Measurements from ENCODE around the gene SLIT3.

The SLIT3 gene

DNA sequence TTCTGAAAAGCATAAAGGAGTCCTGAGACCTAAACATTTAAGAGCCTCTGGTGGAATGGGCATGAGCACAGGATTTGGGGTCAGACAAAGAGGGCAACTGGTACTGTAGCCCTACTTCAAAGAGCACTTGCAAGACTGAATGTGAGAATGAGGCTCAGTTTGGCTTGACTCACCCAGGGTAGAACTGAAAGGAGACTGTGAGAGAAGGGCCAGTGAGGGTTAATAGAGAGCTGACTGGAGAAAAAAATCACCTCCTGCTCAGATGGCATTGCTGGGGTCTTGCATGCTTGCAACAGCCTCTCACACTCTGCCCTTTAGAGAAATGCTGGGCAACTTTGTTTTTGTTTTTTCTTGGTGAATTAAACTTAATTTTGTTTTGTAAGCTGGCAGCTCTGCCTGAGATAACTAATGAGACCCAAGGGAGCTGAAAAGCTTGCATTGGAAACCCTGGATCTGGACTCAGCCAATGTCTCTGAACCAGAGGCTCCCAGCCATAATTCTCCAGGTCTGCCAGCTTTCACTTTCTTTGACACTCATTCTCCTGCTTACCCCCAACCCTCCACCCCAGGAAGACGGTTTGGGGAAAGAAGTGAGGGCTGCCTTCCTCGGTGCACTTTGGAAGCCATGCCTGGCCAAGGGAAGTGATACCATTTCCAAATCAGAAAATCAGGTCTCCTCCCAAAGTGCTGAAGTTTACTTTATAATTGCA, 560.7 kb downstream of the SLIT3 start:
- DNase-seq (ENCODE audit: low spot score): no peak

DNA sequence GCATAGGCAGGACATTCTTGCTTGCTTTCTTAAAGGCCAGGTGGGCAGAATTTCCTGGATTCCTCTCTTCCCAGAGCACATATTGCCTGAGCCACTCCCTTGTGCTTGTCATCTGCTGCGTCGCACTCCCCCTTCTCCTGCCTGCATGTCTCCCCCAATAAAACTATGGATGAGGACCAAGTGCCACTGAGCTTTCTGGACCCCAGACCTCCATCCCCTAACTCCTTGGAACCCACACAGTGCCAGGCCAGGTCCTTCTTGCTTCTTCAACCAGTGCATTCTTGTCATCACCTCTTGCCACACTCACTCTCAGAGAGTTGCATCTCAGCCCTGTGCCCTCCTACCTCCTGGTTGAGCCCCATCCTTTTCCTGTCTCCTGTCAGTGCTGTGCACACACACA, 563.9 kb downstream of the SLIT3 start:
- DNase-seq (ENCODE audit: low spot score): peak; percentile 8

DNA sequence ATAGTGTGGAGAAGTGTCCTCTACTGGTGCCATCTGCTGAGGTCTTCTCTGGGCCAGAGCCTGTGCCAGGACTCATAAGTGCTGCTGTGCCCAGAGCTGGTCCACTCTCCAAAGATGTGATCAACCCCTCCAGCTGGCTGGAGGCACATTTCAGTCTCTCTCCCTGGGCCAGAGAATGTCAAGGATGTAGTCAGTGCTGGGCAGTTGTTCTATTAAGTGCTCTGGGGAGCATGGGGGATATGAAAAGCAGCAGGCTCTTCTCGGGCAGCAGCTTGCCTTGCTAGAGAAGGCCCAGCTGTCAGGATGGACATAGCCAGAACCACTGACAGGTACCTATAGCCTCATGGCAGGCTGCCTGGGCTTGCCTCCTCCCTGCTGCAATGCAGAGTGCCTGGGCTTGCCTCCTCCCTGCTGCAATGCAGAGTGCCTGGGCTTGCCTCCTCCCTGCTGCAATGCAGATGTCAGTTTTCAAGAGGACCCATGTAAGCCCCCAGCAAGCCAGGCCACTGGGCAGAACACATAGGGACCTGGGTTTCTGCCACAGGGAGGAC, 564.6 kb downstream of the SLIT3 start:
- peak; percentile 8 for DNase-seq (ENCODE audit: low spot score)

DNA sequence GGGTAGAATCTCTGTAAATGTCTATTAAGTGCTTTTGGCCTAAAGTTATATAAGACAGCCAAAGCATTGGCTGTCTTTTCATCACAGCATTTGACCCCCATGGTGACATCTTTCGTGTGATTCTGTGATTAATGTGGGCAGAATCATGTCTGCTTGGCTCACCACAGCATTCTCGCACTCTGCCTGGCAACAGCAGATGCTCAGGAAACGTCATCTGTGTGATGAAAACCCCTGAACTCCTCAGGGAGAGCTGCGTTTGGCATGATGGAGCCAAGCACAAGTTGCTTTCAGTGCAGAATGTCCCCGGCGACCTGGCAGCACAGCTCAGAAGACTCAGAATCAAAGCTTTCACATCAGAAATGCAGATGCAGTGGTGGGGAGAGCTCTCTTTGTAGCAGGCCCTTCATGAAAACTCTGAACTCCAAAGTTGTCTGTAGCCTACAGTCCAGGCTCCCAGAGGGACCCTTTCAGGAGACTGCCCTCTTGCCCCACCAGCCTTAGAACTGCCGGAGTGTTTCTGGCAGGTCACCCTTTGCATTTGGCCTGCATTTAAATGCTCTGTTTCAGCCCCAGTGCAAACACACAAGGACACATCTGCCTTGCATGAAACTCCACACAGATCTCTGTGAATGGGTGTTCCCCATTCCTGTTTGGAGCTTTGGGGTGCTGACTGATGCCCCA, 566.2 kb downstream of the SLIT3 start:
- DNase-seq (ENCODE audit: low spot score): no peak

DNA sequence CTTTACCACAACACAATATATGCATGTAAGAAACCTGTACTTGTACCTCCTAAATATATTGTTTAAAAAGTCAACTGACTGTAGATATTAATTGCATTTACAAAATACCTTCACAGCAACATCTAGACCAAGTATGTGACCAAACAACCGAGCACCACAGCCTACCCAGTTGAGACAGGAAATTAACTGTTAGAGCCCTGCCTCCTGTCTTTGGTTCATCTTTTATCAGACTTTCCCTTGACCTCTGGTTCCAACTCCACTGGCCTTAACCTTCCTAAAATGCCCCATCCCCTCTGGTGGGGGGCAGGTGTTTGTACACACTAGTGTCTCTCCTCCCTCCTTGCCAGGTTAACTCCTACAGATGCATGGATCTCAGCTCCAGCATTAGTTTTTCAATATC, 566.8 kb downstream of the SLIT3 start:
- no peak for DNase-seq (ENCODE audit: low spot score)

DNA sequence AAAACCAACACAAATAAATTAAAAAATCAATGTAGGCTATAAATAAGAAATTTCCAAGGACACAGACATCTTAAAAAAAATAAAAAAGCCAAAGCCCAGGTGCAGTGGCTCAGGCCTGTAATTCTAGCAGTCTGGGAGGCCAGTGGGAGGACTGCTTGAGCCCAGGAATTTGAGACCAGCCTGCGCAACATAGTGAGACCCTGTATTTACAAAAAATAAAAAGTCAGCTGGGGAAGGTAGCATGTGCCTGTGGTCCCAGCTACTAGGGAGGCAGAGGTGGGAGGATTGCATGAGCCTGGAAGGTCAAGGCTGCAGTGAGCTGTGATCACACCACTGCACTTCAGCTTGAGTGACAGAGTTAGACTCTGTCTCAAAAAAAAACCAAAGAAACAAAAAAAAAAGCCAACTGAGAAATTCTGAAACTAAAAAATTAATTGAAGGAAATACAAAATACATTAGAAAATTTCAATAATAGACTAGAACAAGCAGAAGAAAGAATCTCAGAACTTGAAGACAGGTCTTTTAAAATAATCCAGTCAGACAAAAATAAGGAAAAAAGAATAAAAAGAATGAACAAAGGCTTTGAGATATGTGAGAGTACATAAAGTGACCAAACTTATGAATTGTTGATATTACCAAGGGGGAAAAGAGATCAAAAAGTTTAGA, 572.3 kb downstream of the SLIT3 start:
- no peak for DNase-seq (ENCODE audit: low spot score)

DNA sequence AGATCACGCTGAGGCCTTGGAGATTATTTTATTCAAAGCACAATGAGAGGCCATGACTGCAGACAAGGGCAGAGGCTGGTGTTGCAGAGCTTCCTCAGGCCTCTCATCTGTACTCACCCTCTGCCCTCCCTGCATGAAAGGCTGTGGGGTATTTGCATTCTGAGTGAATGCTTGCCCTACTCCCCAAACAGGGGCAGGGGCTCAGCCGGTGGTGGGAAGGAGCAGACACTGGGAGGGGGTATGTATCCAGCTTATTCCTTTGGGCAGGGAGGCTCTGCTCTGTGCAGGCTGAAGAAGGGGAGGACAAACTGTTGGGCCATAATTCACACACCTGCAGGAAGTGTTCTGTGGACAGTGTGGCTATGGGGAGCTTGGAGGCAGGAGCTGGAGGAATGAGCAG, 573.4 kb downstream of the SLIT3 start:
- no peak for DNase-seq (ENCODE audit: low spot score)

DNA sequence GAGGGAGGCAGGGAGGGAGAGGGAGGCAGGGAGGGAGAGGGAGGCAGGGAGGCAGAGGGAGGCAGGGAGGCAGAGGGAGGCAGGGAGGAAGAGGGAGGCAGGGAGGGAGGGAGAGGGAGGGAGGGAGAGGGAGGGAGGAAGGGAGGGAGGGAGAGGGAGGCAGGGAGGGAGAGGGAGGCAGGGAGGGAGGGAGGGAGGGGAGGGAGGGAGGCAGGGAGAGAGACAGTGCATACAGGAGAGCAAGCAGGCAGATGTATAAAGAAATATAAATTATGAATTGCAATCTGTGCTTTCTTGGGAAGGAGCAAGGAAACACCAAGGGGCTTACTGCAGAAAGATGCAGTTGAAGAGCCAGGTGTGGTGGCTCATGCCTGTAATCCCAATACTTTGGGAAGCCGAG, 574.6 kb downstream of the SLIT3 start:
- no peak for DNase-seq (ENCODE audit: low spot score)

DNA sequence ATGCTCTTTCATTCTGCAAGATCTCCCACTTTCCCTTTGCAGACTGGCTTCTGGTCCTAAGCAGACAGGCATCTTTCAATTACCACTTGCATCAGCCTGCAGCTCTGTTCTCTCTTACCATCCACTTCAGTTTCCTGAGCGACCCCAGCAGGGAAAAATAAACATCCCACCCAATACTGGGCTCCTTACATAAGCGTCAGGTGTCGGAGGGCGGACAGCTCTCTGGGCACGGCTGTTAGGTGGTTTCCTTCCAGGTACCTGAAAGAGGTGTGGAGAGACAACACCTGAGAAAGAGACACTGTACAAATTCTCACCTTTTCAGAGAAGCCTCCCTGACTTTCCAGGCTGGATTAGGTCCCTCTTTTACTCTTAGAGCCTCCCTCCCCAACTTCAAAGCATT, 576.7 kb downstream of the SLIT3 start:
- no peak for DNase-seq (ENCODE audit: low spot score)

DNA sequence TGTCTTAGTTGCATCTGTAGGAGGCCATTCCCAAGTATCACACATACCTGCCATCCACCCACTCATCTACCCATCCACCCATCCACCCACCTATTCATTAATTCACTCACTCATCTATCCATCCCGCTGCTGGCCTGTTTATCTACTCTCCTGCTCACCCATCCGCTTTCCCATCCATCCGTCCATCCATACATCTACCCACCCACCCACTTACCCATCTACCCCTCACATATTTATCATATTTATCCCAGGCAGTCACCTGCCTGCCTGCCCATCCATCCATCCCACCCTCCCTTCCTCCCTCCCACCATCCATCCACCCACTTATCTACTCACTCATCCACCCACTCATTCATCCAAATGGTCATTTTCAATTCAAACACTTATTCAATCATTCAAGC, 577.9 kb downstream of the SLIT3 start:
- no peak for DNase-seq (ENCODE audit: low spot score)

DNA sequence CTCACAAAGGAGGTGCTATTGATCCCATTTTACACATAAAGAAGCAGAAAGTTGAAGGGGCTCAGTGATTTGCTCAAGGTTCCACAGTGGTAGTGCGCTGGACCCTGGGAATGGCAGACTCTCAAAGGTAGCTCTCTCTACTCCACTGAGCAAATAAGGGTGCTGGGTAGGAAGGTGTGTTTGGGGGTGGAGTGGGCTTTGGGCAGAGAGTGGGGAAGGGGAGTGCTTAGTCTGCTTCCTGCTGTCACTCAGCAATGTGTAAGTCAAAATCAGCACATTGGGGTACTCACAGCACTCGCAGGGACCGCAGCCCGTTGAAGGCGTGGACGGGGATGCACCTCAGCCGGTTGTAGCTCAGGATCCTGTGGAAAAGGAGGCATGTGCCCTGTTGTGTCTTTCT, 579.0 kb downstream of the SLIT3 start:
- DNase-seq (ENCODE audit: low spot score): no peak

DNA sequence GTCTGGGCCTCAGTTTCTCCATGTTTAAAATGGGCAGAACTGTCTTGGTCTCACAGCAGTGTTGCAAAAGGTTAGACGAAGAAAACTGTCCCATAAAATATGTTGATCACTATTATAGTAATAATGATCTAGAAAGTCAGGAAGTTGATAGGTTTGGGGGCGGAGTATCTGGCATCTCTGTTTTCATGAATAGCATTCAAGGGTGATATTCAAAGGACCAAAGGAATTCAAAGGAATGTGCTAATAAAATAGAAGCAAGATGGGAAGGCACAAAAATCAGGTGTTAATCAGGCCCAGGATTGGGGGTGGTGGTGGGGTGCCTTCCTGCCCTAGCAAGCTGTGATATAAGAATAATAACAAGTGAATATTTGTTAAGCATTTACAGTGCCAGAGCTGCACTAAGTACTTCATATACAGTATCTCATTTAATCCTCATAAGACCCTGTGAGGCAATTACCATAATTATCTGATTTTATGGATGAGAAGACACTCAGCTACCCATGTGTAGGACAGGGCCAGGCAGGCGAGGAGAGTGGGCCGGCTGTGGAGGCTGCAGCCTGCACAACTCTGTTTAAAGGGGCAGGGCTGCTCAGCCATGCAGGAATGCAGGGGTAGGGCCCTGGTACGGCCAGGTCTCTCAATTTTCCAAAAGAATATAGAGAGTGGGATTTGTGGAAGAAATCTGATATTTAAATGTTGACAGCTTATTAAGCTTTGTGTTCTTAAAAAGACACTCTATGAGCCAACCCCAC, 579.8 kb downstream of the SLIT3 start:
- no peak for DNase-seq (ENCODE audit: low spot score)

DNA sequence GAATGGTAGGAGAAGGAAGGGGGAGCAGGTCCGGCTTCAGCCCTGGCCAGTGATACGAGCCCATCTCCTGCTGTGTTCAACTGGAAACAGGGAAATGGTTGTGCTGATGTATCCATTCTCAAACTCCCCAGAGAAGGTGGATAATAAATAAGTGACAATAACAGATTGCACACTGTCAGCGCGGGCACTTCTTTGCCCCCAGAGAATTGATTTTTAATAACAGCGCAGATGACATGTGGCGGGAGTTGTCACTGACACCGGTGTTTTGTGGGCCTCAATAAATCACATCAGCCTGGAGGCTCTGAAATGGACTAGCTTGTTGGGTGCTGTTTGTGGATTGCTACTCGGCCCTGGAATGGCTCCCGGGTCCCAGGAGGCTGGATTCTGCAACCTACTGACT, 580.4 kb downstream of the SLIT3 start:
- DNase-seq (ENCODE audit: low spot score): no peak

DNA sequence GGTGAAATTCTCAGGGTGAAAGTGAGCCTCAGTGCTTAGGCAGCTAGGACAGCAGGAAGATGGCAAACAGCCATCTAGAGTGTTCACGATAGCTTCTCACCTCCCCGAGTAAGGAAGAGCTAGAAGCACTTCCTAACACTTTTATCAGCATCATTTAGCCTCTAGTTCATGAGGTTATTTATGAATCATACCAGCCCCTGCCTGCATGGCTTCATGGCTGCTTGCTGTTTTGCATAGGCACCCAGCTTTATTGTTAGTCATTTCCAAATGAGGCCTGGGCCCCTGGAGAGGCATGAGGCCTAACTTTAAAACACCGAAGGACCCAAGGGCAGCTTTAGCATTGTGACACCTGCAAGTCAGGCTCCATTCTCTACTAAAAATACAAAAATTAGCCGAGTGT, 586.9 kb downstream of the SLIT3 start:
- peak; percentile 1 for DNase-seq (ENCODE audit: low spot score)

DNA sequence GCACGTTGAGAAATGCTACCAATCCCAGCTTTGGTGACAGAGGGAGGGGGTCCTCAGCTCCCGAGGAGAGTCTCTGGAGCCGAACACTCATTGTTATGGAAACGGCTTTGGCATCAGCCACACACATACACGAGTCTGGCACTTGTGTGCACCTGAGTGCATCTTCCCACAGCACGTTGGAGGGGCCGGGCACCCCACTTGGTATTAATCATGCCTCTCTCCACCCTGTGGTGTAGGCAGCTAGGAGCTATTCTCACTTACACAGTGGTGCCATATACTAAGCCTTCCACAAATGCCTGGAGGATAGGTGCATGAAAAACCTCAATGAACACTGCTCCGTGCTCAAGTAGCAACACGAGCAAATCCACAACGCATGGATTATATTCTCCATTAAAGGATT, 587.9 kb downstream of the SLIT3 start:
- peak; percentile 4 for DNase-seq (ENCODE audit: low spot score)

DNA sequence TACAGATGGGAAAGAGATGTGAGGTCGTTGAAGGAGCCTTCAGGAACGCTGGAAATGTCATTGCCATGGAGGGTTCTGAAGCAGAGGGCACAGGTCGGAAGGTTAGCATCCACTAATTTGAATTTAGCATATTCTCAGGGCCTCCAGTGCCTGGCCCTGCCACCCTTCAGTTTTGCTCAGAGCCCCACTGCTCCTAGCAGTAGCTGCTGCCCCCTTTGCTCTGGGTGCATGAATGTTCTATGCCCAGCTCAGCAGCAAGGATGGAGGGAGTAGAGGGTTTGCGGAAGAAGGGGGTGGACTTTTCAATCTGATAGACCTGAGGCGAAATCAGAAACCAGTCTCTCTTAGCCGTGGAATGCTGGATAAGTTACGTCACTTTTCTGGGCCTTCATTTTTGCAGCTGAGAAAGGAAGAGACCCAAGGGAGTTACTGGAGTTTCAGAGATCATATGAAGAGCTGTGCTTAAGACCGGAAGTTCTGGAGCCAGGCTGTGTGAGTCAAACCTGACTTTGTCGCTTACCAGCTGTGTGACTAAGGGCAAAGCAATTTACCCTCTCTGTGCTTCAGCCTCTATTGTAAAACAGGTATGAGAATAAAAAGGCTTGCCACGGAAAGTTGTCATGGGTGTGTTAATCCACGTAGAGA, 588.5 kb downstream of the SLIT3 start:
- peak; percentile 30 for DNase-seq (ENCODE audit: low spot score)

DNA sequence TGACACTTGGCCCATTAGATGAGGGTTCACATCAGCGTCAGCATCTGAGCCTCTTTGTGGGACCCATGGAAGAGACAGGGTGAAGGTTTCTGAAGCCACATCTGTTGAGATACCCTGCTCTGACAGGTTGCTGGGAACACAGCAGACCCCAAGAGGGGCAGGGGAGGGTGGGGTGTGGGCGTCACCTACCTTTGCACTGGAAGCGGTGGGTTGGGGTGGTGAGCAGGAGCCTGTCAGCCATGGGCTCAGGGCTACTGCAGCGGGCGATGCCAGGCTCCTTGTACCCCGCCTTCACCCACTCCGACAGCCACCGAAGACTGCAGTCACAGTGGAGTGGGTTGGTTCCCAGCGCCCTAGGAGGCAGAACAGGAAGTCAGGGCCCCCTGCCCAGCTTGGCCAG, 590.2 kb downstream of the SLIT3 start:
- DNase-seq (ENCODE audit: low spot score): peak; percentile 58

DNA sequence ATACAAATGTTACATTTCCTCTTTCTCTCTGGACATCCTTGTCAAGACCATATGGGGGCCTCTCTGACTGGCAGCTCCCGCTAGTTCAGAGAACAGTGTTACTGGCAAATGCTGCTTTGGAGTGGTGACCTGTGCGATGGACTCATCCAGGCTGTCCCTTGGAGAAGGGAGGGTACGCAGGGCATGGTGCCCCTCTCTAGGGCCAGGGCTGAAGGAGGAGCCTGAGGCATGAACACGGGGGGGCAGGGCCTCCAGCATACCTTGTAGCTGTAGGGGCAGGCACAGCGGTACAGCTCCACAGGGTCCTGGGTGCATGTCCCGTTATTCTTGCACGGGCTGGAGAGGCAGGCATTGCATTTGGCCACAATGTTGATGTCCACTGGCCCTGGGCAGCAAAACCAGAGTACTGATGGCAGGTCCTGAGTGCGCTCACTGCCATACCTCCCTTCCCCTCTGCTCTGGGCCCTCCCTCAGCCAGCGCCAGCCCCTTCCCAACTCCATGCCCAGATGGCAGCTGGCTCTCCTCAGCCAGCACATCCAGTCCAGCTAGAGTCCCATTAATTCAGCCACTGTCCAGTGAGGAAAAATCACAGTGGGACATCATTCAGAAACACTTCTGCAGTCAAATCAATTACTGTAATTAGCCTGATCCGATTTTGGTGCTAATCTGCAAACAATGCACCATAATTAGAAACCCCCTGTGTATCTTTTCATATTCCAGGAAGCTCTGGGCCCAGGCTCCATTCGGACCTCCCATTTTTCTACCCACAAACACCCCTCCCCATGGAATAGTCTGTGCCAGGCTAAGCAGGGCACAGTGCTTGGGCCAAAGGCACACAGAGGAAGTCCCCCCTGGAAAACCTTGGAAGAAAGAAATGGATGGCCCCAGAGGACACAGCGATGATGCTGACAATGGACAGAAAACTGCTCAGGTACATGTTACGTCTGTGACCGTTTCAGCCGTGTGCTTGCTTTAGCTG, 592.9 kb downstream of the SLIT3 start:
- DNase-seq (ENCODE audit: low spot score): peak; percentile 53

DNA sequence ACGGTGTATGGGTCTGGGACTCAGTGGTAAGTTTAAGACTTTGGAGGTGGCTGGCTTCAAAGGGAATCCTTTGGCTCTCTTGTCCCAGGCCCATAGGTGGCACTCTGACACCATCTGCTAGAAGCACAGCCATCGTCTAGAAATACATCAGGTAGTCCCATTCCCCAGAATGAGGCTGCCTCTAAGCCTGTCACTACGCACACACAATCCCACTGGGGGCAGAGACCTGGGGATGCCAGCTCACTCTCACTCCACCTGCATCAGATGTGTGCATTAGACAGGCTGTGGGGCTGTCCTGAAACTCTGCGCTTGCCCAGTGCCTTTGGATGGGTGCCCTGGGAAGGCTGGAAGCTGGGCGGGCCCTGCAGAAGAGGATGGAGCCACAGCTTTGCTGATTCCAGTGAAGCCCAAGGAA, 594.3 kb downstream of the SLIT3 start:
- DNase-seq (ENCODE audit: low spot score): peak; percentile 60

DNA sequence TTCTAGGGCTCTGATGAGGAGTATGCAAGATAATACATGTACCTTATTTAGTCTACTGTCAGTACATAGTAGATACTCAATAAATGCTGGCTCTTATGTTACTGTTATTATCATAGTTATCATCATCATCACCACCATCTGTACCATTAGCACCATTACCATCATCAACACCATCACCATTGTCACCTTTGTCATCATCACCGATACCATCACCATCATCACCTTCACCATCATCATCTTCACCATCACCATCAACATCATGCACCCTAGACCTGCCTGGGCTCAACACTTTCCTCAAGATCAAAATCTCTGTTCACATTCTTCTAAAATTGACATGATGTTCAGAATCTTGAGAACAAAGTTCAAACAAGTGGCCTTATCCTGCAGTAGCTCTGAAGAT, 595.6 kb downstream of the SLIT3 start:
- peak; percentile 11 for DNase-seq (ENCODE audit: low spot score)

DNA sequence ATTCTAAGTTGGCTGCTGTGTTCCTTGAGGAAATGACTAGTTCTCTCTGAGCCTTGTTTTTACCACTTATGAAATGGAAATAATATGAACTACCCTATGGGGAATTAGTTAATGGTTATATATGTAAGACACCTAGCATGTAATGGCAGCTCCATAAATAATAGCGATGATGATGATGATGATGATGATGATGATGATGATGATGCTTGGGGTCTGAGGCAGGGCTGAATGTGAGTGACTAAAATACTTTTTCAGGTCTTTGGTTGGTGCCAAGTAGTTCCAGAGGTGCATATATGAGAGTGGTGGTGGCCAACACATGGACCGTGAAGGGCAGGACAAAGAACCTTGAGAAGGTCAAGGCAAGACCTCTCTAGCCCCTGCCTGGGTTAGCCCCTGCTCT, 598.4 kb downstream of the SLIT3 start:
- DNase-seq (ENCODE audit: low spot score): no peak
